Stimulated activated naive CD8-positive, alpha-beta T cell treated with anti-CD3 and anti-CD28 coated beads, Interleukin-15, amount 100 ng/mL, for 72 hours (primary cell): Measurements from ENCODE around the gene CREBZF.
"Not testable (repeated sequence)": the region's sequence is repeated elsewhere in the genome, so short reads cannot be mapped to it uniquely, and the experiment has no call there.

Experiments
- ATAC-seq: fragments of 150-1000 bp; cut with Tn5 transposase; 2 replicates; pipeline ENCODE4 v1.10.0; 2021; ENCODE audit warnings: mild to moderate bottlenecking, moderate library complexity
- DNase-seq, 2 donors: peaks; one replicate each; pipeline ENCODE4 v3.0.0; 2021 to 2022
- H3K27ac Mint-ChIP-seq, 2 donors: one replicate each; pipeline ENCODE4 v1.8.0; 2022; ENCODE audit warnings: mild to moderate bottlenecking in 2 of 2, mixed read lengths in 2 of 2, moderate library complexity in 2 of 2
- H3K27me3 Mint-ChIP-seq: one replicate; pipeline ENCODE4 v1.8.0; 2022; ENCODE audit warnings: mixed read lengths
- H3K4me1 Mint-ChIP-seq: one replicate; pipeline ENCODE4 v1.8.0; 2022; ENCODE audit warnings: mild to moderate bottlenecking, mixed read lengths
- H3K4me3 Mint-ChIP-seq, 2 donors: one replicate each; pipeline ENCODE4 v1.8.0; 2022; ENCODE audit warnings: mild to moderate bottlenecking in 2 of 2, mixed read lengths in 2 of 2, moderate library complexity in 1 of 2
- H3K9me3 Mint-ChIP-seq, 2 donors: one replicate each; pipeline ENCODE4 v1.8.0; 2022; ENCODE audit warnings: mixed read lengths in 2 of 2

The CREBZF gene

DNA sequence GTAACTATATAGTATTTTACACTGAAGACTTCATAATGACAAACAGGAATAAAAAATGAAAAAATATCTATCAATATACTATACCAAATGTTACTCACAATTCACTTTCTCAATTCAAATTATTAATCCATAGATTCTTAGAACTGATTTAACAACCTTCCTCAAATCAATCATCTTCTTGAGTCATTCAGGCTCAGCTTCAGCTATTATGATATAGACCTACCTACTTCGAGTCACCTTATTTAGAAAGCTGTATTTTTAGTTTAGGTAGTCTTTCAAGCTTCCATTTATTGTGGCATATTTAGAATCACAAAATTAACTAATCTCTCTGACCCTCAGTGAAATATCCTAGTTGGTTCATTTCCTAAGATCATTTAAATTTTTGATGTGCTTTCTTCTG, 8.2 kb downstream of the CREBZF start:
- H3K4me1 Mint-ChIP-seq: peaks cover 62% of the 10 kb centered on the region

GRCh38 chr11:85654343-85654742, 10.6 kb downstream of the CREBZF start:
- H3K27ac Mint-ChIP-seq, H3K4me3 Mint-ChIP-seq, H3K9me3 Mint-ChIP-seq, H3K27me3 Mint-ChIP-seq, ATAC-seq, DNase-seq: not testable (repeated sequence)
- peaks cover 56% of the 10 kb centered on the region for H3K4me1 Mint-ChIP-seq

More for the DNA sequence above, 8.2 kb downstream of the CREBZF start:
- Mint-ChIP-seq H3K4me3 (no peak overlapping the region), H3K27me3 (no peaks in the 10 kb centered on the region), H3K9me3 (no peaks in the 10 kb centered on the region), H3K27ac (peak overlapping the region in 1 of 2 donors; percentile 26)
- ATAC-seq: no peak
- DNase-seq: no peak

DNA sequence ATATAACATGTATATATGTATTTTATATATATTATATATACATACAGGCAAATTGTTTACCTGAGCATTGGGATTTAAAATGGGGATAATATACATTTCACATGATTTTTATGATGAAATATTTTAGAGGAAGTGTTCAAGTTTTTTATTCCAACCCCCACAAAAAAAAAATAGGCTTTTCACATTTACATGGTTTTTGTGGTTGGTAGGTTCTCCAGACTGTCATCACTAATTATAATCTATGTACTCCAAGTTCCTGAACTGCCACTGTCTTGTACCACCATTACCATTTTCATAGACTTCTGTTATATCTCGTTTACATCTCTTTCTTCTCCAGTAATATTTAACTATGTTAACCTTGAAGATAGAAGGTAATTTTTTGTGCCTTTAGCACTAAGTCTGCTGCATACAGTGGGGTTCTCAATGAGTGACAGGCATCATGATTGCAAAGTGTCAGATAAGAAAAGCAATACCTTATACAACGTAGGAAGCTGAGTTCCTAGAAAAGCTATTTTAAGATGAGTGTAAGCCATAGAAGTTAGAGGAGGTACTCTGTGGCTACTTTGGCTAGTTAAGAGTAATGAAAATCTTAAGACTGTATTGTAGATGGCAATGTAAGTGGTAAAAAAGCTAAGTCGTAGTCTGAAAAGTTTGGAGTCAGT, 12.0 kb downstream of the CREBZF start:
- H3K9me3 Mint-ChIP-seq: no peaks in the 10 kb centered on the region
- peak overlapping the region; percentile 31 to 42 for H3K27ac Mint-ChIP-seq
- ATAC-seq (no peak), DNase-seq (no peak)
- no peak overlapping the region for H3K4me3 Mint-ChIP-seq
- no peaks in the 10 kb centered on the region for H3K27me3 Mint-ChIP-seq
- H3K4me1 Mint-ChIP-seq: peaks cover 58% of the 10 kb centered on the region

DNA sequence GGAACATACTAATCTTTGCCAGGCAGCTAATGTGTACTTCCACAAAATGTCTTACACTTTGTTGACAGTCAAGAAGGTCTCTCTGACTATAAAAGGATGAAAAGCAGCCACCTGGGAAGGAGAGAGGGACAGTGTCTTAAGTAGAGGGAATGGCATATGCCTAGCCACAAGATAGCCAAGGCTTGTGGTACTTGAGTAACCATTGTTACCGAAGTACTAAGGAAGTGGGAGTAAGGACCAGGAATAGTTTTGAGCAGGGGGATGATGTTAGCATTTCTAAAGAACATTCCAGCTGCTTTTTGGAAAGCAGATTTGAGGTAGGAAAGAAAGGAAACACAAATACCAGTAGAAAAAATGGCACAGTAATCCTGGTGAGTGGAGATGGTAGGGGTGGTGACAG, 13.8 kb downstream of the CREBZF start:
- H3K9me3 Mint-ChIP-seq: no peaks in the 10 kb centered on the region
- no peak for ATAC-seq
- peaks cover 48% of the 10 kb centered on the region for H3K4me1 Mint-ChIP-seq
- no peaks in the 10 kb centered on the region for H3K27me3 Mint-ChIP-seq
- DNase-seq: no peak
- H3K4me3 Mint-ChIP-seq: no peak overlapping the region
- H3K27ac Mint-ChIP-seq: peak overlapping the region in 1 of 2 donors; percentile 77

DNA sequence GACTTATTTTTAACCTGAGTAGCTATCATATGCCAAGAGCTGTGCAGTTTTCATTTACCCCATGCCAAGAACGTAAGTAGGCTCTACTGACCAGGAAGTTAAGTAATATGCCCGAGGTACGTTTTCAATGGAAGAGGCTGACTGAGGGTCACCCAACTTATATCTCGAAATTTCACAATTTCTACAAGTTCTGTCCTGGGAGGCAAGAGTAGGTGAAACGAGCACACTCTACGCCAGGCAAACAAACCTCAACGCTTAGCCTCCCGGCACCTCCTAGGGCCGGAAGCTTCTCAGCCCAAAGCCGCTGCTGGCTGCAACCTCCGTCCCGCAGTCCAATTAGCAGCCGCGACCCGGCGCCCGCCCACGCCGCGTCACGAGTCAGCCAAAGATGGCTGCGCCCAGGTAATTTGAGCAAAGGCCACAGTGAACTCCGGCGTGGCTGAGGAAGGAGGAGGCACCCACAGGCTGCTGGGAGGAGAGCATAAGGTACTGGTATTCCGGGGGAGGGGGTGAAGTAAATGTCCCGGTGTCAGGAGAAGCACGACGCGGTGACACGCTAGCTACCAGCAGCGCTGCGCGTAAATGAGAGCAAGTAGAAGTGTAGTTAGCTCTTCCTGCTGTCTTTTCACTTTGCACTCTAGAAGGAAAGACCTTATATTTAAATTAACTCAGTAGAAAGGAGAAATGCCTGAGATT, 17.2 kb downstream of the CREBZF start, which contains the start of gene TMEM126A:
Gene TMEM126A (plus strand): TSS at position 364 of the 696 bp plus-strand sequence. CDS start 2,289 bp downstream, outside the sequence.
- peaks cover 17% of the 10 kb centered on the region for H3K27me3 Mint-ChIP-seq
- DNase-seq (peak; percentile 87 to 92), ATAC-seq (peak; percentile 97)
- H3K27ac Mint-ChIP-seq: peak within 1 kb of the TSS; percentile 86 to 95
- H3K4me3 Mint-ChIP-seq: peak within 1 kb of the TSS; percentile 83 to 94
- no peaks in the 10 kb centered on the region for H3K9me3 Mint-ChIP-seq
- peaks cover 36% of the 10 kb centered on the region for H3K4me1 Mint-ChIP-seq

DNA sequence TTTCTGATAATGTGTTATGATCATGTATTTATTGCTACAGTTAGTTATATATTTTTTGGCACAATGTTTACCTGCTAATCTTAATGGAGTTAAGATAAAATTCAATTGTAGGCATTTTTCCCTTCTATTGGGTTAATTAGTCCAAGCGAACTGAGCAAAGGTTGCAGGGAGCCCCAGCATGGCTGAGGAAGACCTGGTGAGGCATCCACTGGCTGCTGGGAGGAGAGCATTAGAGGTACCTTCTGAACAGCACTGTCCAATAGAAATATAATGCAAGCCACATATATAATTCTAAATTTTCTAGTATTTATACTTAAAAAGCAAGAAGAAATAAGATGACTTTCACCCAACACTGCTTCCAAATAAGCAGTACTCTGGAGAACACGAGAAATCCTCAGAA, 17.9 kb downstream of the CREBZF start:
- Mint-ChIP-seq H3K4me1 (peaks cover 29% of the 10 kb centered on the region), H3K4me3 (peak overlapping the region; percentile 83 to 94), H3K27ac (peak overlapping the region; percentile 56 to 95), H3K9me3 (no peaks in the 10 kb centered on the region), H3K27me3 (peaks cover 24% of the 10 kb centered on the region)
- ATAC-seq: no peak
- no peak for DNase-seq

DNA sequence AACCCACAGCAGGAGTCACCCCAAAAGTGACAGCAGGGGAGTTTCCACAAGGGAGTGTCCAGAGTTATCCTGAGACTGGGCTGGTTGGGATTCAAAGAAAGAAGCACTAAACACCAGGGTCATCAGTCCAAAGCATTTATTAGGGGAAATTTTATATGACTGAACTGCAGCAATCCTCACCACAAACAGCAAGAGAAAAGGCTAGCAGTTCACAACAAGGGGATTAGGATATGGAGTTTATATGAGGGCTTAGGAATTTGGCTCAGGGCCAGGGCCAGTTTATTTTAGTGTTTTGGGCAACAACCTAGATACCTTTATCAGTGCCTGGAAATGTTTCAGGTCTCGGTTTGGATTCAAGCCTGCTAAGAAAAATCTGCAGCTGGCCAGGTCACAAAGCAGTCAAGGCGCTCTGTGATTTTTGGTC, 21.7 kb downstream of the CREBZF start:
- Mint-ChIP-seq H3K4me1 (no peaks in the 10 kb centered on the region), H3K9me3 (no peaks in the 10 kb centered on the region), H3K27ac (no peak overlapping the region), H3K27me3 (peaks cover 28% of the 10 kb centered on the region), H3K4me3 (no peak overlapping the region)
- ATAC-seq (no peak), DNase-seq (no peak)

- Mint-ChIP-seq H3K27ac (no peak overlapping the region), H3K4me1 (peaks cover 14% of the 10 kb centered on the region), H3K4me3 (no peak overlapping the region), H3K9me3 (no peaks in the 10 kb centered on the region), H3K27me3 (no peaks in the 10 kb centered on the region)
- DNase-seq (no peak), ATAC-seq (no peak)
These were observed 30.2 kb downstream of the CREBZF start for GRCh38 chr11:85634747-85635146.

- peak overlapping the region; percentile 96 to 97 for H3K27ac Mint-ChIP-seq
- peak in 1 of 2 donors; percentile 21 for DNase-seq
- ATAC-seq: peak; percentile 14
- no peaks in the 10 kb centered on the region for H3K9me3 Mint-ChIP-seq
- H3K4me3 Mint-ChIP-seq: peak overlapping the region; percentile 92 to 95
- H3K4me1 Mint-ChIP-seq: peaks cover 43% of the 10 kb centered on the region
- H3K27me3 Mint-ChIP-seq: no peaks in the 10 kb centered on the region
These were observed 36.1 kb downstream of the CREBZF start for GRCh38 chr11:85628771-85629341.

DNA sequence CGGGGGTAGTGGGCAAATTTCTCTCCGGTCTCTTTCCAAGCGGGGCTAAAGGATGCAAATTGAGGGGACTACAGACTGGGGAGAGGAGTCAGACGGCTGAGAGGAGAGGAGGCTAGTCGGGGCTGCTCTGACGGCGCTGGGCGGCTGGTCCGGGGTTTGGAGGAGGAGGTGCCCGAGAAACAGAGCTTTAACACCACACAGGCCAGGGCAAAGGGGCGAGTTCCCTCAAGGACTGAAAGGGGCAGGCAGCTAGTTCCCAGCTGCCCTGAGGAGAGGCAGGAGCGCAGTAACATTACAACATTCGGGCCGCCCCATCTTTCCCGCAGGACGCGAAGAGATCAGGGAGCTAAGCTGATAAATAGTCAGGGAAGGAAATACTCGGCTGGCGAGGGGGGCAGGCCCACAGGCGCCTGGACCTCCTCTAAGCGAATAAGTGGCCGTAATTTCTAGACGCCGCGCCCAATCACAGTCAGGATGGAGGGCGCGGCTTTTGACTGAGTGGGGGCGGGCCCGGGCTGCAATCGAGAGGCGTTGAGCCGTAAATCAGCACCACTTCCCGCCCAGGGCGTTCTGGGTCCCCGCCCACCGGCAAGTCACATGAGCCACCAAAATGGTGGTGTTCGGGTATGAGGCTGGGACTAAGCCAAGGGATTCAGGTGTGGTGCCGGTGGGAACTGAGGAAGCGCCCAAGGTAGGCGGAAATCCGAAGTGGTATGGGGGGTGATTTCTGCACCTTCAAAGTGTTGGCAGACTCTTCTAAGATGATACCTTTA, 36.7 kb downstream of the CREBZF start, which contains the start of gene TMEM126B:
Gene TMEM126B (plus strand): TSS at position 596 of the 773 bp plus-strand sequence. CDS start 15 bp downstream, at position 611.
- DNase-seq: peak; percentile 94 to 96
- peak; percentile 98 for ATAC-seq
- Mint-ChIP-seq H3K27me3 (no peaks in the 10 kb centered on the region), H3K27ac (peak within 1 kb of the TSS; percentile 96 to 97), H3K4me3 (peak within 1 kb of the TSS; percentile 92 to 95), H3K4me1 (peaks cover 43% of the 10 kb centered on the region), H3K9me3 (no peaks in the 10 kb centered on the region)

DNA sequence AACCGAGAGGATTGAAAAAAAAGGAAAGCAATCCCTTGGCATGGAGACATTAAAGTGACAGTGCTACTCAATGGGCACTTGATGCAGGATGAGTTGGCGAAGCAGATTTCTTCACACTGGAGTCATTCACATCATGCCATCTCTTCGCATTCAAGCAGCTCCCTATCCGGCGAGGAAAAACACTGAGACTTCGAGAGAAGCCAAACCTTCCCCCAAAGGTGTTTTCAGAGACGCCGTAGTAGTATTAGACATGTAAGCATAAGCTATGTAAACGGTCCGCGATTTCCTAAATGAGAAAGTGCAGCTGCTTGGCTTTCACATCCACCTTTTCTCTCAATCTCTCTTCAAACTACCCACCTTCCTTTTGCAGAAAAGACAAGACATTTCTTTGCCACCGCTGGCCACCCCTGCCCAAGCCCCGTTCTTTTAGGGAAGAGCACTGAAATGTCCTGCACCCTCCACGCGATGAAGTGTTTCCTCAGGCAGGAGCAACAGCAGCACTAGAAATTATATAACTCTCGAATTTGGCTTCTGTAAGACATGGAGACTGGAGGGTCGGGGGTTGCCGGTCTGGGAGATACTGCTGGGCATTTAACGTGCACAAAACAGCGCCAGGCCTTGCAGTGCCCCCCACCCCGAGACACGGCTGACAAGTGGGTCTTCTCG, 37.5 kb downstream of the CREBZF start, which contains the start of gene DLG2:
Gene DLG2 (minus strand): TSS at position 13 of the 666 bp plus-strand sequence.
- peak within 1 kb of the TSS; percentile 95 to 97 for H3K27ac Mint-ChIP-seq
- ATAC-seq (peak; percentile 14), DNase-seq (no peak)
- H3K9me3 Mint-ChIP-seq: no peaks in the 10 kb centered on the region
- H3K4me1 Mint-ChIP-seq: peaks cover 43% of the 10 kb centered on the region
- H3K4me3 Mint-ChIP-seq: peak within 1 kb of the TSS; percentile 92 to 95
- H3K27me3 Mint-ChIP-seq: no peaks in the 10 kb centered on the region

GRCh38 chr11:85626496-85626895, 38.4 kb downstream of the CREBZF start:
- DNase-seq (no peak), ATAC-seq (no peak)
- Mint-ChIP-seq H3K4me3 (peak overlapping the region; percentile 92 to 95), H3K27ac (no peak overlapping the region), H3K9me3 (no peaks in the 10 kb centered on the region), H3K27me3 (no peaks in the 10 kb centered on the region), H3K4me1 (peaks cover 43% of the 10 kb centered on the region)

- ATAC-seq (no peak), DNase-seq (no peak)
- no peaks in the 10 kb centered on the region for H3K9me3 Mint-ChIP-seq
- no peak overlapping the region for H3K27ac Mint-ChIP-seq
- no peak overlapping the region for H3K4me3 Mint-ChIP-seq
- H3K27me3 Mint-ChIP-seq: no peaks in the 10 kb centered on the region
- peaks cover 5% of the 10 kb centered on the region for H3K4me1 Mint-ChIP-seq
These were observed 44.7 kb downstream of the CREBZF start for GRCh38 chr11:85620256-85620655.

DNA sequence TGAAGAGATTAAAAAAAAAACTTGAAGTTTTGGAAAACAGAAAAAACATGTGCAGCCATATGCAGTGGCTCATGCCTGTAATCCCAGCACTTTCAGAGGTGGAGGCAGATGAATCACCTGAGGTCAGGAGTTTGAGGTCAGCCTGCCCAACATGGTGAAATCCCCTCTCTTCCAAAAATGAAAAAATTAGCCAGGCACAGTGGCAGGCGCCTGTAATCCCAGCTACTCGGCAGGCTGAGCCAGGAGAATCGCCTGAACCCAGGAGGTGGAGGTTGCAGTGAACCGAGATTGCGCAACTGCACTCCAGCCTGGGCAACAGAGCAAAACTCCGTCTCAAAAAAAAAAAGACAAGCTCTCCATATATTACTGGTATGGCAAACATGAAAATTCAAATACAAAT, 45.4 kb downstream of the CREBZF start:
- H3K4me1 Mint-ChIP-seq: no peaks in the 10 kb centered on the region
- H3K9me3 Mint-ChIP-seq: no peaks in the 10 kb centered on the region
- DNase-seq (peak in 1 of 2 donors; percentile 21), ATAC-seq (no peak)
- no peak overlapping the region for H3K27ac Mint-ChIP-seq
- H3K27me3 Mint-ChIP-seq: no peaks in the 10 kb centered on the region
- H3K4me3 Mint-ChIP-seq: no peak overlapping the region

GRCh38 chr11:85611643-85612042, 53.3 kb downstream of the CREBZF start:
- DNase-seq, H3K4me3 Mint-ChIP-seq, ATAC-seq, H3K27ac Mint-ChIP-seq, H3K9me3 Mint-ChIP-seq, H3K4me1 Mint-ChIP-seq, H3K27me3 Mint-ChIP-seq: not testable (repeated sequence)
